Peyer's patch (tissue), 4 donors: Measurements from ENCODE around the gene TTC28. TPM values are rescaled to one million over a fixed set of nuclear protein-coding genes. Genes with fewer than 3 reads are reported as not detected.

Experiments used
- DNase-seq, 3 donors: peaks; one replicate each; pipeline ENCODE4 v3.0.0-alpha.2; 2017 to 2019
- H3K27ac ChIP-seq, 4 donors: fragments of 200-600 bp; sonication (generic); one replicate each; pipeline ENCODE4 v1.5.1; 2016 to 2019
- H3K27me3 ChIP-seq, 2 donors: fragments of 200-600 bp; sonication (generic); one replicate each; pipeline ENCODE4 v1.5.1; 2019
- H3K36me3 ChIP-seq, 3 donors: fragments of 200-600 bp; sonication (generic); one replicate each; pipeline ENCODE4 v1.5.1; 2016 to 2019
- H3K4me1 ChIP-seq, 4 donors: fragments of 200-600 bp; sonication (generic); one replicate each; pipeline ENCODE4 v1.5.1; 2016 to 2019
- H3K4me3 ChIP-seq, 4 donors: fragments of 200-600 bp; sonication (generic); 1 replicate in 3 of 4; 2 replicates in 1 of 4; pipeline ENCODE4 v1.5.1; 2016 to 2019; ENCODE audit warnings: mild to moderate bottlenecking in 1 of 4
- H3K9me3 ChIP-seq, 4 donors: fragments of 200-600 bp; sonication (generic); one replicate each; pipeline ENCODE4 v1.5.1; 2016 to 2019; ENCODE audit warnings: mild to moderate bottlenecking in 1 of 4
- POLR2A ChIP-seq, 2 donors: fragments of 450-650 bp; IDR thresholded peaks; one replicate each; pipeline ENCODE4 v1.5.1; 2017; ENCODE audit warnings: antibody characterized with exemption in 2 of 2, mild to moderate bottlenecking in 2 of 2, moderate library complexity in 2 of 2
- total RNA-seq, 4 donors: library from RNA; depleted of rRNA; stranded (reverse); fragments of >200 nt; gene quantifications; one replicate each; pipeline ENCODE4 v1.1.0, GENCODE V29; 2016
- TF ChIP-seq, protein P1 (sequence below), 6 experiments: fragments of 450-650 bp in 4 of 6; fragments of 200-600 bp in 2 of 6; sonication (generic) in 1 of 6; IDR thresholded peaks; one replicate each; pipeline ENCODE4 v1.5.1; 2017 to 2019; ENCODE audit warnings: antibody characterized with exemption in 6 of 6, mild to moderate bottlenecking in 3 of 6, moderate library complexity in 1 of 6

The TTC28 gene
- total RNA-seq, 4 donors from 2014 or later: 9.1 to 46.4 (median 35.2) TPM

DNA sequence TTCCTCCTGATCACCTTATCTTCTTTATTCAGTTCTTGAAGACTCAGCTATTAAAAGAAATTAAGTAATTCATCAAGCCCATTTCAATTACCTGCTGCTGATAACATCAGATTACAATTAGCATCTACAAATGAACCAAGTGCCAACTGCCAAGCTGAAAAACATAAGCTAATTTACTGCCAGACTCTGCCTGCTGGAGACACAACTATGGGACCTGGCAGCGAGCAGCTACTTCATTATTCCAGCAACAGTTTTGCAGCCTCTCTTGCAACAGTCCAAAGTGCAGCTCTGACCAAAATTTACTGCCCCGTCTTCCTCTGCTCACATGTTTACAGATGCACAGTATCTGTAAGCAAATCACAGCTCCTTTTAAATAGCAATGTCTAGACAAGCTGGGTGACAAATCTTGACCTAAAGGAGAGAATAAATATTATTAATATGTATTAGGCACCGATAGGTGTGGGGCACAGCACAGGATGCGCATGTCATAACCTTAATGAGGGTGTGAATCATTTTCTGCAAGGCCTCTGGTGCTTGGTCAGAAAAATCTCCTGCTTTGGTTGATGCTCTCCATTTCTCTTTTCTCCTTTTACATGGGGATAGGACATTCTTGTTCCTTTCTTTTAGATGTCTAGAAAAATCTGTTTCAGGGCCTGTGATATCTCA, 528.4 kb downstream of the TTC28 start:
- Histone ChIP-seq H3K4me3 (no peak overlapping the region), H3K4me1 (no peaks in the 10 kb centered on the region), H3K27me3 (no peaks in the 10 kb centered on the region), H3K9me3 (no peaks in the 10 kb centered on the region), H3K36me3 (no peaks in the 10 kb centered on the region), H3K27ac (no peak overlapping the region)
- DNase-seq: no peak
- TF ChIP-seq POLR2A (IDR thresholded peaks at IDR 0.05): no peak
- TF ChIP-seq, protein P1, sequence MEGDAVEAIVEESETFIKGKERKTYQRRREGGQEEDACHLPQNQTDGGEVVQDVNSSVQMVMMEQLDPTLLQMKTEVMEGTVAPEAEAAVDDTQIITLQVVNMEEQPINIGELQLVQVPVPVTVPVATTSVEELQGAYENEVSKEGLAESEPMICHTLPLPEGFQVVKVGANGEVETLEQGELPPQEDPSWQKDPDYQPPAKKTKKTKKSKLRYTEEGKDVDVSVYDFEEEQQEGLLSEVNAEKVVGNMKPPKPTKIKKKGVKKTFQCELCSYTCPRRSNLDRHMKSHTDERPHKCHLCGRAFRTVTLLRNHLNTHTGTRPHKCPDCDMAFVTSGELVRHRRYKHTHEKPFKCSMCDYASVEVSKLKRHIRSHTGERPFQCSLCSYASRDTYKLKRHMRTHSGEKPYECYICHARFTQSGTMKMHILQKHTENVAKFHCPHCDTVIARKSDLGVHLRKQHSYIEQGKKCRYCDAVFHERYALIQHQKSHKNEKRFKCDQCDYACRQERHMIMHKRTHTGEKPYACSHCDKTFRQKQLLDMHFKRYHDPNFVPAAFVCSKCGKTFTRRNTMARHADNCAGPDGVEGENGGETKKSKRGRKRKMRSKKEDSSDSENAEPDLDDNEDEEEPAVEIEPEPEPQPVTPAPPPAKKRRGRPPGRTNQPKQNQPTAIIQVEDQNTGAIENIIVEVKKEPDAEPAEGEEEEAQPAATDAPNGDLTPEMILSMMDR (IDR thresholded peaks at IDR 0.05): no peak

DNA sequence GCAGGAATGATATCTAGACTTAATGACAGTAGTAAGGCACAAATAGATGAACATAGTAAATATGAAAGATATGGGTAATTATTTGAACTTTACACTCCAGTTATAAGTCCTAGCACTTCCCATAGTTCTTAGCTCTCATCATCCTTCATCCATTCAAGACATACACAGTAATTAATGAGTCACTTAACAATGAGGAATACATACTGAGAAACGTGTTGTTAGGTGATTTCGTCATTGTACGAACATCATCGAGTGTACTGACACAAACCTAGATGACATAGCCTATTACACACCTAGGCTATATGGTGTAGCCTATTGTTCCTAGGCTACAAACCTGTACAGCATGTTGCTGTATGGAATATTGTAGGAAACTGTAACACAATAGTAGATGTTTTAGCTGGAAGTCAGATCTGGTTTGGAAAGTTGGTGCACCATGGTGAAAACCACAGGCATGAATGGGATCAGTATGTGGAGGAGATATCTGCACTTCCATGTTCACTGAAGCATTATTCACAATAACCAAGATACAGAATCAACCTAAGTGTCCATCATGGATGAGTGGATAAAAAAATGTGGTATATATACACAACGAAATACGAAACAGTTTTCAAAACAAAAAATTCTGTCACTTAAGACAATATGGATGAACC, 530.7 kb downstream of the TTC28 start:
- Histone ChIP-seq H3K4me1 (no peaks in the 10 kb centered on the region), H3K27me3 (no peaks in the 10 kb centered on the region), H3K4me3 (no peak overlapping the region), H3K9me3 (no peaks in the 10 kb centered on the region), H3K27ac (no peak overlapping the region), H3K36me3 (no peaks in the 10 kb centered on the region)
- TF ChIP-seq, protein P1 (IDR thresholded peaks at IDR 0.05): no peak
- TF ChIP-seq POLR2A (IDR thresholded peaks at IDR 0.05): no peak
- DNase-seq: no peak

DNA sequence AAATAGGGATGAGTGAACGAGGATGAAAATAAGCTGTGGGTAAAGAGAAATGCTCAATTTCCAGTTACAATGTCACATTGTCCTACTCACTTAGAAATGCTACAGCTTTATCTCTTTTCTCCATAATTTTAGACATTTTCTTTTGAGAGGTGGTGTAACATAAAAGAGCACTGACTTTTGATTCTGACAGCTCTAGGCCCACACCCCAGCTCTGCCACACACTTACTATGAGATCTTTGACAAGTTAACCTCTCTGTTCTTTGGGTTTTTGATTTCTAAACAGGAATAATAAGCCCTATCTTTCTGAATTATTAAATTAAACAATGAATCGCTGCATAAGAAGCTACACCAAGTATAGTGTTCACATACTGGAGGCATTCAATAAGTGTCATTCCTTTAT, 532.2 kb downstream of the TTC28 start:
- Histone ChIP-seq H3K27ac (no peak overlapping the region), H3K4me1 (no peaks in the 10 kb centered on the region), H3K36me3 (no peaks in the 10 kb centered on the region), H3K4me3 (no peak overlapping the region), H3K27me3 (no peaks in the 10 kb centered on the region), H3K9me3 (no peaks in the 10 kb centered on the region)
- TF ChIP-seq, protein P1 (IDR thresholded peaks at IDR 0.05): no peak
- no peak for TF ChIP-seq POLR2A (IDR thresholded peaks at IDR 0.05)
- no peak for DNase-seq

DNA sequence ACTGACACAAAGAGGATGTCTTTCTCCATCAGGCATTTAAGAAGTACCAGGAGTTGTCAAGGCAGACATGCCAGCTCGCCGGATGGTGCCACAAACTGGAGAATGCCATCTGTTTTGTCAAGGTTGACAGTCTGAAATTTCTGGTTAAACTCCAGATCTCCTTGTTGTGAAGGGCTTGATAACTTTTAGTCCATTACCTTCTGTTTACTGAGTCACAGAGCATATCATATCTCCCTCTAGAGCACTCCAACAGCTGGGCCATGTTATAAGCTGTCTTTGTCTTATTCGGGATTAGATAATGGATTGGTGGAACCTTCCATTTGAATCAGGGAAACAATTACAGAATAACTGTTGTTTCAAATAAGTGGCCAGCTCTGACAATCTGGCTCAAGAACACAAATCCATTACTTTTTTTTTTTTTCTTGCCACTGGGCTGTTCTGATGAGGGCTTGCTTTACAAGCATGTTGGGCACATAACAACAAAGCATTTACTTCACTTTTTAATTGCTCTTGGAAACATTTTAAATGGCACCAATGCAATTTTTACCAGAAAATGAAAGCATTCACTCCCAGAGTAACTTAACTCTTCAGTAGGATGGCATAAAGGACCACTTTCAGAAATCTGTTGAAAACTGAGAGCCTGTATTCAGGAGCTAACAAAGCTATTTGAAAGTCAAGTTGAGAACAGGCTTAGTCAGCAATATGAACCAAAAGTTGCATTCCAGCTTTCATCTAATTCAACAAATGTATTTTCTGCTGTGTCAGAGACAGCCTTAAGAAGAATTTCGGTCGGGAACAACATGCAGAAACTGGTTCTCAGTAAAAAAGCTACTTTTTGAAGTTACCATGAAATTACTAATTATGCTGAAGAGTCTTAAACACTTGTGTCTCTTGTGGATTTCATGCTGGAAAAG, 533.0 kb downstream of the TTC28 start:
- TF ChIP-seq, protein P1 (IDR thresholded peaks at IDR 0.05): no peak
- TF ChIP-seq POLR2A (IDR thresholded peaks at IDR 0.05): no peak
- H3K36me3 ChIP-seq: no peaks in the 10 kb centered on the region

DNA sequence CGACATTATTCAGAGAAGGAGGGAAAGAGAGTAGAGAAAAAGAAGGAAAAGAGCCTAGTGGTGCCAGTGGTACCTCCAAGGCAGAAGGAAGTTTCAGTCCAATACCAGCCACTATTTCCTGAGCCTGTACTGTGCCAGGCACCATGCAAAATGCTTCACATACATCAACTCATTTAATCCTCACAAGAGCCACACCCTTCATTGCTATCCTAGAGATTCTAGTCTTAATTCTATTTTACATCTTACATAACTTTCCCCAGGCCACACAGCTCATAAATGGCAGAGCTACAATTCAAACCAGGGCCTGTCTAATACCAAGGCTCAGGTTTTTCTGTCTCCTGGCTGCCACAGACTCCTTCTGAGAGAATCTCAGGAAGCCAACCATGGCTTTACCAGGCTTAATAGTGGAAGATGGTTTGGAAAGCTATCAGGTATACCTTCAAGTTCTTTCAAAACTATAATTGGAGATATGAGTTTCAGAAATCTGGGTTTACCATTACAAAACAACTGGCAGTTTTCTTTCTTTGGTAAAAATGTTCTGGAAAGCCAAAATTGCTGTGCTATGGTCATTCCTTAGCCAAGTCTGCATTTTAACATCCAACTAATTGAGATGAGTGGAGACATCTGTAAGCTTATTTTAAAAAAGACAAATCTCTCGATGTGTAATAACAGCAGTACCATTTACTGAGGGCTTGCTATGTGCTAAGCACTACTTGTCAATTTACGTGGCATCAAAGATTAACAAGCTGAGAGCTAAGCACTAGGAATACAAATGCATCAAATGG, 535.5 kb downstream of the TTC28 start:
- TF ChIP-seq, protein P1 (IDR thresholded peaks at IDR 0.05): no peak
- TF ChIP-seq POLR2A (IDR thresholded peaks at IDR 0.05): no peak
- H3K27me3 ChIP-seq: no peaks in the 10 kb centered on the region
- no peaks in the 10 kb centered on the region for H3K9me3 ChIP-seq
- H3K36me3 ChIP-seq: no peaks in the 10 kb centered on the region
- no peak for DNase-seq
- no peak overlapping the region for H3K27ac ChIP-seq
- no peaks in the 10 kb centered on the region for H3K4me1 ChIP-seq
- H3K4me3 ChIP-seq: no peak overlapping the region

More for the DNA sequence above, 533.0 kb downstream of the TTC28 start:
- no peak overlapping the region for H3K27ac ChIP-seq
- H3K4me1 ChIP-seq: no peaks in the 10 kb centered on the region
- H3K4me3 ChIP-seq: no peak overlapping the region
- no peak for DNase-seq
- no peaks in the 10 kb centered on the region for H3K9me3 ChIP-seq
- H3K27me3 ChIP-seq: no peaks in the 10 kb centered on the region
